Neutrophil (primary cell): ENCODE results near the gene TDRD10.

Experiments
- H3K27ac ChIP-seq: fragments of 200-600 bp; sonication (generic); 2 replicates; pipeline ENCODE4 v1.5.1; 2016; ENCODE audit warnings: mild to moderate bottlenecking, moderate library complexity
- H3K27me3 ChIP-seq: fragments of 200-600 bp; sonication (generic); 2 replicates; pipeline ENCODE4 v1.6.0; 2016; ENCODE audit warnings: mild to moderate bottlenecking
- H3K36me3 ChIP-seq: fragments of 200-600 bp; sonication (generic); 2 replicates; pipeline ENCODE4 v1.5.1; 2017
- H3K4me1 ChIP-seq, 2 experiments: fragments of 200-600 bp in 1 of 2; sonication (generic) in 1 of 2; 1 replicate in 1 of 2; 2 replicates in 1 of 2; pipeline versions ENCODE4 v1.5.1 to v1.6.1; 2013 to 2016; ENCODE audit warnings: low read depth in 1 of 2, low read length in 1 of 2, mild to moderate bottlenecking in 1 of 2, moderate library complexity in 1 of 2; ENCODE audit not compliant: control insufficient read depth in 1 of 2, insufficient read depth in 1 of 2
- H3K4me3 ChIP-seq, 2 experiments: fragments of 200-600 bp in 1 of 2; sonication (generic) in 1 of 2; 1 replicate in 1 of 2; 2 replicates in 1 of 2; pipeline ENCODE4 v1.5.1; 2013 to 2016; ENCODE audit warnings: low read depth in 1 of 2, low read length in 1 of 2, mild to moderate bottlenecking in 1 of 2, moderate library complexity in 1 of 2
- H3K9me3 ChIP-seq: fragments of 200-600 bp; sonication (generic); 2 replicates; pipeline ENCODE4 v1.5.1; 2016
- TF ChIP-seq, protein P1 (sequence below): fragments of 200-600 bp; sonication (generic); IDR thresholded peaks from 2 replicates; pipeline ENCODE4 v1.5.1; 2016; ENCODE audit warnings: antibody characterized with exemption

Gene TDRD10

DNA sequence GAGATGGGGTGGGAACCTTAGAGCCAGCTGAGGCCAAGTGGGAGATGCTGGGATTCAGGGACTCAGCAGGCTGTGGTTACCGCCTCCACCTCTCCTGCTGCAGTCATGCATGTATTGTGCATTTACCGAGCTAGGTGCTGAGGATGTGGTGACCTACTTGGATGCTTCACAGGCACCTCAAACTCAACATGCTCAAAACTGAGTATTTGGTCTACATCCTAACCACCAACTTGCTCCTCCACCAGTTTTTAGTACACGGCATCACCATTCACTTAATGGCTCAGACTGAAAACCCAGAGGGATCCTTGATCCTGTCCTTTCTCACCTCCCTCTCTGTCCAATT is 71.1 kb downstream of the TDRD10 start:
- peaks cover 0 to under 1% of the 10 kb centered on the region in 2 experiments for H3K4me1 ChIP-seq
- no peak overlapping the region for H3K4me3 ChIP-seq
- H3K36me3 ChIP-seq = peaks cover 23% of the 10 kb centered on the region
- no peak overlapping the region for H3K27ac ChIP-seq
- H3K9me3 ChIP-seq = no peaks in the 10 kb centered on the region
- TF ChIP-seq, protein P1, sequence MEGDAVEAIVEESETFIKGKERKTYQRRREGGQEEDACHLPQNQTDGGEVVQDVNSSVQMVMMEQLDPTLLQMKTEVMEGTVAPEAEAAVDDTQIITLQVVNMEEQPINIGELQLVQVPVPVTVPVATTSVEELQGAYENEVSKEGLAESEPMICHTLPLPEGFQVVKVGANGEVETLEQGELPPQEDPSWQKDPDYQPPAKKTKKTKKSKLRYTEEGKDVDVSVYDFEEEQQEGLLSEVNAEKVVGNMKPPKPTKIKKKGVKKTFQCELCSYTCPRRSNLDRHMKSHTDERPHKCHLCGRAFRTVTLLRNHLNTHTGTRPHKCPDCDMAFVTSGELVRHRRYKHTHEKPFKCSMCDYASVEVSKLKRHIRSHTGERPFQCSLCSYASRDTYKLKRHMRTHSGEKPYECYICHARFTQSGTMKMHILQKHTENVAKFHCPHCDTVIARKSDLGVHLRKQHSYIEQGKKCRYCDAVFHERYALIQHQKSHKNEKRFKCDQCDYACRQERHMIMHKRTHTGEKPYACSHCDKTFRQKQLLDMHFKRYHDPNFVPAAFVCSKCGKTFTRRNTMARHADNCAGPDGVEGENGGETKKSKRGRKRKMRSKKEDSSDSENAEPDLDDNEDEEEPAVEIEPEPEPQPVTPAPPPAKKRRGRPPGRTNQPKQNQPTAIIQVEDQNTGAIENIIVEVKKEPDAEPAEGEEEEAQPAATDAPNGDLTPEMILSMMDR = no peak
- peaks cover 45% of the 10 kb centered on the region for H3K27me3 ChIP-seq

DNA sequence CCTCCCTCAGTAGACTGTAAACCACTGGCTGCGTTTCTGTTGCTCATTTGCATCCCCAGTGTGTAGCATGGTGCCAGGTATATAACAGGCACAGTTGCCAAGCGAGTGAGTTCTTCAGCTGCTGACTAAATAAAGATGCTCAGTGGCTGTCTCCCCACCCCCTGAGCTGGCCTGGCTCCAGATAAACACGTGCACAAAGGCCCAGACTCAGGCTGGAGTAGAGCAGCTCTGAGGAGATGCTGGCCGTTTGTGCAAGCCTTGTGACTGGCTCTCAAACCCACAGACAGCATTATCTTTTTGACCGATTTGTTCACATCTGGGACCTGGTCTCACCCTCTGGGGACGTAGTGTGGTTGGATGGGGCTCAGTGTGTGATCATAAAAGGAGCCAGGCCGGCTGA is 72.7 kb downstream of the TDRD10 start:
- Histone ChIP-seq H3K27me3 (peaks cover 29% of the 10 kb centered on the region), H3K27ac (no peak overlapping the region), H3K36me3 (peaks cover 38% of the 10 kb centered on the region), H3K4me1 (no peaks in the 10 kb centered on the region), H3K9me3 (no peaks in the 10 kb centered on the region), H3K4me3 (no peak overlapping the region)
- TF ChIP-seq, protein P1 = no peak

GRCh38 chr1:154575147-154575927 is 73.3 kb downstream of the TDRD10 start:
- Histone ChIP-seq H3K27ac (no peak overlapping the region), H3K36me3 (peaks cover 45% of the 10 kb centered on the region), H3K27me3 (peaks cover 23% of the 10 kb centered on the region), H3K4me1 (no peaks in the 10 kb centered on the region), H3K4me3 (no peak overlapping the region), H3K9me3 (no peaks in the 10 kb centered on the region)
- TF ChIP-seq, protein P1 = no peak

DNA sequence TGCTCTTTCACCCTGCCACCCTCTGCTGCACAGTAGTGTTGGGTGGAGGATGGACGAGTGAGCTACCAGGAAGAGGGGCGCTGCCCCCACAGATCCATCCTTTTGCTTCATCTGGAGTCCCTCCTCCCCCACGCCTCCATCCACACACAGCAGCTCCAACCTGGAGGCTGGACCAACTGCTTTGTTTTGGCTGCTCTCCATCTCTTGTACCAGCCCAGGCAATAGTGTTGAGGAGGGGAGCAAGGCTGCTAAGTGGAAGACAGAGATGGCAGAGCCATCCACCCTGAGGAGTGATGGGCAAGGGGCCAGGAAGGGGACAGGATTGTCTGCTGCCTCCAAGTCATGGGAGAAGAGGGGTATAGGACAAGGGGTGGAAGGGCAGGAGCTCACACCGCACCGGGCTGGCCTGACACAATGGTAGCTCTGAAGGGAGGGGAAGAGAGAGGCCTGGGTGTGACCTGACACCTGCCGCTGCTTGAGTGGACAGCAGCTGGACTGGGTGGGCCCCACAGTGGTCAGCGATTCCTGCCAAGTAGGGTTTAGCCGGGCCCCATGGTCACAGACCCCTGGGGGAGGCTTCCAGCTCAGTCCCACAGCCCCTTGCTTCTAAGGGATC is 74.0 kb downstream of the TDRD10 start:
- H3K27me3 ChIP-seq = peaks cover 16% of the 10 kb centered on the region
- peaks cover 52% of the 10 kb centered on the region for H3K36me3 ChIP-seq
- TF ChIP-seq, protein P1 = no peak
- no peak overlapping the region for H3K27ac ChIP-seq
- no peaks in the 10 kb centered on the region for H3K4me1 ChIP-seq
- no peak overlapping the region for H3K4me3 ChIP-seq
- H3K9me3 ChIP-seq = no peaks in the 10 kb centered on the region

DNA sequence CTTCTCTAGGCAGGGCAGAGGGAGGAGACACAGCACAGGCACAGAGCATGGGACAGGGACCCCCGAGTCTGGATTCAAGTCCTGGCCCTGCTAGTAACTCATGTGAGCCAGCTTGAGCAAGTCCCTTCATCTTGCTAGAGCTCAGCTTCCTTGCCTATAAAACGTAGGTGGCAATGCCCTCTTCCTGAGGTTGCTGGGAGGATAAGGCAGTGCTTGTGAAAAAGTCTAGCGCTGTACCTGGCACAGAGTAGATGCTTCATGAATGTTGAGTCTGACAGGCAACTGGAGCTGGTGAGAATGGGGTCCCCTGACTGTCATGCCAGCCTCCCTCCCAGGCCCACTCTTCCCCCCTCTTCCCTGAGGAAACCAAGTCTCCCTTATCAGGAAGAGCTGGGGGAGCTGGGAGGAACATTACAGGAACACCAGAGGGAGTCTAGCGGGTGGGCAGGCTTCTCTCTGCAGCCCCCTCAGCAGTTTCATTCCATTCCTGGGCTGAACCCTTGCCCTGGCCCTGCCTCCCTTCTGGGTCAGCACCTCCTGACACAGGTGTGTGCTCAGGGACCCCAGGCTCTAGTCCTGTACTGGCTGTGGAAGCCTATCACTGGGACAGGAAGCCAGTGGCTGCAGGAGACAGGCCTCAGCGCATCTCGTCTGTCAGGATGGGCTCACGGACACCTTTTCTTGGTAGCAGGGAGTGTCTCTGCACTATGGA is 75.5 kb downstream of the TDRD10 start:
- H3K4me3 ChIP-seq = no peak overlapping the region
- peak overlapping the region; percentile 49 for H3K27ac ChIP-seq
- no peaks in the 10 kb centered on the region for H3K9me3 ChIP-seq
- peaks cover 15% of the 10 kb centered on the region for H3K27me3 ChIP-seq
- peaks cover 66% of the 10 kb centered on the region for H3K36me3 ChIP-seq
- TF ChIP-seq, protein P1 = no peak
- H3K4me1 ChIP-seq = no peaks in the 10 kb centered on the region
